GM13977 (cell line): ENCODE measurements around the gene CSTB.
A peak's percentile ranks its signal among the peaks of the same experiment; 100 is the strongest.

Source experiments
- DNase-seq: peaks from one replicate; pipeline ENCODE4 v3.0.0; 2012; ENCODE audit warnings: low spot score
- in situ Hi-C: fragments of 300-500 bp; cut with MboI; formaldehyde crosslinking; loops from one replicate; pipeline ENCODE4 v1.12.0; 2022; ENCODE audit warnings: low sequenced_read_pairs, low pct_unique_long_range_greater_than_20kb, mixed read lengths, inconsistent platforms; ENCODE audit not compliant: unreplicated experiment
- TF ChIP-seq, protein P1 (sequence below): IDR thresholded peaks from 2 replicates; pipeline ENCODE4 v1.5.1; 2012; ENCODE audit warnings: mild to moderate bottlenecking, control low read depth; ENCODE audit not compliant: insufficient read depth; ENCODE audit errors: extremely low read depth, missing control alignments

The CSTB gene

GRCh38 chr21:43731476-43731875, 44.6 kb downstream of the CSTB start:
- TF ChIP-seq, protein P1, sequence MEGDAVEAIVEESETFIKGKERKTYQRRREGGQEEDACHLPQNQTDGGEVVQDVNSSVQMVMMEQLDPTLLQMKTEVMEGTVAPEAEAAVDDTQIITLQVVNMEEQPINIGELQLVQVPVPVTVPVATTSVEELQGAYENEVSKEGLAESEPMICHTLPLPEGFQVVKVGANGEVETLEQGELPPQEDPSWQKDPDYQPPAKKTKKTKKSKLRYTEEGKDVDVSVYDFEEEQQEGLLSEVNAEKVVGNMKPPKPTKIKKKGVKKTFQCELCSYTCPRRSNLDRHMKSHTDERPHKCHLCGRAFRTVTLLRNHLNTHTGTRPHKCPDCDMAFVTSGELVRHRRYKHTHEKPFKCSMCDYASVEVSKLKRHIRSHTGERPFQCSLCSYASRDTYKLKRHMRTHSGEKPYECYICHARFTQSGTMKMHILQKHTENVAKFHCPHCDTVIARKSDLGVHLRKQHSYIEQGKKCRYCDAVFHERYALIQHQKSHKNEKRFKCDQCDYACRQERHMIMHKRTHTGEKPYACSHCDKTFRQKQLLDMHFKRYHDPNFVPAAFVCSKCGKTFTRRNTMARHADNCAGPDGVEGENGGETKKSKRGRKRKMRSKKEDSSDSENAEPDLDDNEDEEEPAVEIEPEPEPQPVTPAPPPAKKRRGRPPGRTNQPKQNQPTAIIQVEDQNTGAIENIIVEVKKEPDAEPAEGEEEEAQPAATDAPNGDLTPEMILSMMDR = no peak
- DNase-seq = peak; percentile 23
- in situ Hi-C loops = no loop called here

- in situ Hi-C loops = no loop called here
- TF ChIP-seq, protein P1 = peak; percentile 18
- peak; percentile 90 for DNase-seq
Measured at GRCh38 chr21:43728467-43729390, 47.4 kb downstream of the CSTB start.

DNA sequence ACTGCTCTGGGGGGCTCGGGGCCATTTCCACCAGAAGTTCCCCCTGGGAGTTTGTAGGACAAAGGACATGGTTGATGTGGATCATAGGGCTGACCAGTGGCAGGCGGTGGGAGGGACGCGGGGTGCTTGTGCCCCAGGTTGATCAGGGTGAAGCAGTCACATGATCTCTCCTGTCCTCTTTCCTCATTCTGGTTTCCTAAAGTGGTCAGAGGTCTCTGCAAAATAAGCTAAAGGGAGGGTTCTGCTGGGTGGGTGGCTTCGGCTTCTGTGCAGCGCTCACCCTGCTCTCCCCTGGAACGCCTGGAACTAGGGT, 48.0 kb downstream of the CSTB start:
- in situ Hi-C loops = no loop called here
- TF ChIP-seq, protein P1 = no peak
- DNase-seq = no peak

GRCh38 chr21:43727519-43728153, 48.5 kb downstream of the CSTB start:
- no peak for DNase-seq
- in situ Hi-C loops = no loop called here
- TF ChIP-seq, protein P1 = no peak

GRCh38 chr21:43726686-43727518, 49.2 kb downstream of the CSTB start:
- no peak for DNase-seq
- in situ Hi-C loops = no loop called here

More at GRCh38 chr21:43726686-43727518, 49.2 kb downstream of the CSTB start:
- TF ChIP-seq, protein P1 = no peak
